Thyroid gland (tissue), 4 donors: ENCODE data around the gene SERTAD1. TPM values are rescaled to one million over a fixed set of nuclear protein-coding genes. Genes with fewer than 3 reads are reported as not detected.
A peak's percentile ranks its signal among the peaks of the same experiment; 100 is the strongest.
"Not testable (repeated sequence)": the region's sequence is repeated elsewhere in the genome, so short reads cannot be mapped to it uniquely, and the experiment has no call there.

Experiments used
- DNase-seq, 2 donors: peaks; one replicate each; pipeline ENCODE4 v3.0.0-alpha.2; 2019
- H3K27ac ChIP-seq, 3 donors: fragments of 200-600 bp; sonication (generic); 1 replicate in 2 of 3; 2 replicates in 1 of 3; pipeline ENCODE4 v1.5.1; 2016 to 2019; ENCODE audit warnings: mild to moderate bottlenecking in 1 of 3, moderate library complexity in 1 of 3
- H3K27me3 ChIP-seq: fragments of 200-600 bp; sonication (generic); one replicate; pipeline ENCODE4 v1.5.1; 2019
- H3K36me3 ChIP-seq, 2 donors: fragments of 200-600 bp; sonication (generic); one replicate each; pipeline ENCODE4 v1.5.1; 2016 to 2019
- H3K4me1 ChIP-seq, 2 donors: fragments of 200-600 bp; sonication (generic); one replicate each; pipeline ENCODE4 v1.5.1; 2017 to 2019
- H3K4me3 ChIP-seq, 3 donors: fragments of 200-600 bp; sonication (generic); replicated peaks in 1 of 3; 1 replicate in 2 of 3; 2 replicates in 1 of 3; pipeline ENCODE4 v1.5.1; 2016; ENCODE audit warnings: mild to moderate bottlenecking in 1 of 3
- H3K9me3 ChIP-seq: fragments of 200-600 bp; sonication (generic); one replicate; pipeline ENCODE4 v1.5.1; 2017
- POLR2A ChIP-seq, 2 donors: fragments of 450-650 bp; IDR thresholded peaks; one replicate each; pipeline ENCODE4 v1.6.1; 2017; ENCODE audit warnings: antibody characterized with exemption in 2 of 2, mild to moderate bottlenecking in 2 of 2, moderate library complexity in 1 of 2
- WGBS, 2 donors: methylation state at CpG; one replicate each; pipeline ENCODE4 v1.1.5; 2017; 5-methylcytosine and 5-hydroxymethylcytosine counted together
- intact Hi-C: fragments of 100-400 bp; cut with DNase I; formaldehyde crosslinking; loops from one replicate; pipeline ENCODE4 v1.15.1; 2023
- total RNA-seq, 4 donors: library from RNA; depleted of rRNA; stranded (reverse); fragments of >200 nt; gene quantifications; one replicate each; pipeline ENCODE4 v1.2.3, GENCODE V29; 2016
- TF ChIP-seq, protein P1 (sequence below), 6 experiments: fragments of 200-600 bp in 3 of 6; fragments of 450-650 bp in 3 of 6; sonication (generic) in 3 of 6; IDR thresholded peaks; one replicate each; pipeline ENCODE4 v1.5.1; 2016 to 2019; ENCODE audit warnings: antibody characterized with exemption in 6 of 6, mild to moderate bottlenecking in 2 of 6, inconsistent platforms in 1 of 6, moderate library complexity in 1 of 6

Gene SERTAD1
- total RNA-seq, 4 donors from 2014 or later = 12.6 to 19.9 (median 15.1) TPM

- Histone ChIP-seq H3K4me3 (peak overlapping the region in 1 of 3 donors; percentile 55), H3K36me3 (no peaks in the 10 kb centered on the region), H3K9me3 (no peaks in the 10 kb centered on the region), H3K27ac (peak overlapping the region; percentile 91 to 95 (median 94)), H3K4me1 (peaks cover 18 to 31% of the 10 kb centered on the region in 2 donors), H3K27me3 (no peaks in the 10 kb centered on the region)
- intact Hi-C loops = loop anchor here (10.0 kb wide), 2 partner anchors 60 to 130 kb away; no protein-coding TSS in a partner anchor
- WGBS, 2 donors = 21 to 25% methylated on average over 11 of the region's 11 CpGs
- DNase-seq = peak; percentile 91 to 94
- TF ChIP-seq, protein P1, sequence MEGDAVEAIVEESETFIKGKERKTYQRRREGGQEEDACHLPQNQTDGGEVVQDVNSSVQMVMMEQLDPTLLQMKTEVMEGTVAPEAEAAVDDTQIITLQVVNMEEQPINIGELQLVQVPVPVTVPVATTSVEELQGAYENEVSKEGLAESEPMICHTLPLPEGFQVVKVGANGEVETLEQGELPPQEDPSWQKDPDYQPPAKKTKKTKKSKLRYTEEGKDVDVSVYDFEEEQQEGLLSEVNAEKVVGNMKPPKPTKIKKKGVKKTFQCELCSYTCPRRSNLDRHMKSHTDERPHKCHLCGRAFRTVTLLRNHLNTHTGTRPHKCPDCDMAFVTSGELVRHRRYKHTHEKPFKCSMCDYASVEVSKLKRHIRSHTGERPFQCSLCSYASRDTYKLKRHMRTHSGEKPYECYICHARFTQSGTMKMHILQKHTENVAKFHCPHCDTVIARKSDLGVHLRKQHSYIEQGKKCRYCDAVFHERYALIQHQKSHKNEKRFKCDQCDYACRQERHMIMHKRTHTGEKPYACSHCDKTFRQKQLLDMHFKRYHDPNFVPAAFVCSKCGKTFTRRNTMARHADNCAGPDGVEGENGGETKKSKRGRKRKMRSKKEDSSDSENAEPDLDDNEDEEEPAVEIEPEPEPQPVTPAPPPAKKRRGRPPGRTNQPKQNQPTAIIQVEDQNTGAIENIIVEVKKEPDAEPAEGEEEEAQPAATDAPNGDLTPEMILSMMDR (IDR thresholded peaks at IDR 0.05) = peak; percentile 73 to 94 (median 87)
- peak in 1 of 2 donors; percentile 19 for TF ChIP-seq POLR2A (IDR thresholded peaks at IDR 0.05)
Measured at GRCh38 chr19:40464059-40465024, 38.5 kb upstream of the SERTAD1 start.

- not testable (repeated sequence) for H3K9me3 ChIP-seq, H3K27me3 ChIP-seq, H3K36me3 ChIP-seq, H3K4me3 ChIP-seq
- peak; percentile 16 to 36 for DNase-seq
- WGBS, 2 donors = 69 to 73% methylated on average over 12 of the region's 12 CpGs
- Histone ChIP-seq H3K27ac (peak overlapping the region in 2 of 3 donors; percentile 94 to 95), H3K4me1 (peaks cover 18 to 31% of the 10 kb centered on the region in 2 donors)
- intact Hi-C loops = loop anchor here (10.0 kb wide), 2 partner anchors 61 to 131 kb away; no protein-coding TSS in a partner anchor
Measured at GRCh38 chr19:40463587-40464037, 37.8 kb upstream of the SERTAD1 start.

- intact Hi-C loops = loop anchor here (10.0 kb wide), 2 partner anchors 63 to 133 kb away; no protein-coding TSS in a partner anchor
- no peak overlapping the region for H3K4me3 ChIP-seq
- no peak overlapping the region for H3K27ac ChIP-seq
- DNase-seq = no peak
- 81 to 82% methylated on average over 7 of the region's 7 CpGs for WGBS, 2 donors
- H3K27me3 ChIP-seq = no peaks in the 10 kb centered on the region
- peaks cover 0 to 5% of the 10 kb centered on the region in 2 donors for H3K36me3 ChIP-seq
- H3K4me1 ChIP-seq = peaks cover 15 to 24% of the 10 kb centered on the region in 2 donors
- no peaks in the 10 kb centered on the region for H3K9me3 ChIP-seq
- TF ChIP-seq, protein P1 (IDR thresholded peaks at IDR 0.05) = no peak
- TF ChIP-seq POLR2A (IDR thresholded peaks at IDR 0.05) = no peak
Measured at GRCh38 chr19:40461669-40462221, 36.0 kb upstream of the SERTAD1 start.

DNA sequence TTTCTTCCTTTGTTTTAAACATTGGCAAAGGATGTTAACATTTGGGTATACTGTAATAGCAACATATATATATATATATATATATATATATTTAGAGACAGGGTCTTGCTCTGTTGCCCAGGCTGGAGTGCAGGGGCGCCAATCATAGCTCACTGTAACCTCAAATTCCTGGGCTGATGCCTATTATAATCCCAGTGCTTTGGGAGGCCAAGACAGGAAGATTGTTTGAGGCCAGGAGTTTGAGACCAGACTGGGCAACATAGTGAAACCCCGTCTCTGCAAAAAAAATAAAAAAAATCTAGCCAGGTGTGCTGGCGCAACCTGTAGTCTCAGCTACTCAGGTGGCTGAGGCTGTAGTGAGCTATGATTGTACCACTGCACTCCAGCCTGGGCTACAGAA, 34.4 kb upstream of the SERTAD1 start:
- no peaks in the 10 kb centered on the region for H3K9me3 ChIP-seq
- H3K27ac ChIP-seq = no peak overlapping the region
- TF ChIP-seq, protein P1 (IDR thresholded peaks at IDR 0.05) = no peak
- TF ChIP-seq POLR2A (IDR thresholded peaks at IDR 0.05) = no peak
- no peak overlapping the region for H3K4me3 ChIP-seq
- no peak for DNase-seq
- peaks cover 8 to 16% of the 10 kb centered on the region in 2 donors for H3K4me1 ChIP-seq
- H3K36me3 ChIP-seq = peaks cover 0 to 5% of the 10 kb centered on the region in 2 donors
- intact Hi-C loops = loop anchor here (10.0 kb wide), 2 partner anchors 65 to 135 kb away; no protein-coding TSS in a partner anchor
- WGBS, 2 donors = 90 to 92% methylated on average over 3 of the region's 3 CpGs
- no peaks in the 10 kb centered on the region for H3K27me3 ChIP-seq

DNA sequence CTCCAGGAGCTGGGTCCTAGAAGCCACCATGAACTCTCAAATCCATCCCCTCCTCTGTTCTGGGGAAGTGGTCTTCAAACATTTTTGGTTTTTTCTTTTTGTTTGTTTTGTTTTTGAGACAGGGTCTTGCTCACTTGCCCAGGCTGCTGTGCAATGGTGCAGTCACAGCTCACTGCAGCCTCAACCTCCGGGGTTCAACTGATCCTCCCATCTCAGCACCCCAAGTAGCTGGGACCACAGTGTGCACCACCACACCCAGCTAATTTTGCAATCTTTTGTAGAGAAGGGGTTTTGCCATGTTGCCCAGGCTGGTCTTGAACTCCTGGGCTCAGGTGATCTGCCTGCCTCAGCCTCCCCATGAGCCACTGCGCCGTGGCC, 32.8 kb upstream of the SERTAD1 start:
- H3K4me1 ChIP-seq = peaks cover 0 to 2% of the 10 kb centered on the region in 2 donors
- WGBS, 2 donors = 96 to 97% methylated on average over 3 of the region's 3 CpGs
- H3K27me3 ChIP-seq = no peaks in the 10 kb centered on the region
- H3K27ac ChIP-seq = no peak overlapping the region
- TF ChIP-seq, protein P1 (IDR thresholded peaks at IDR 0.05) = no peak
- no peak for TF ChIP-seq POLR2A (IDR thresholded peaks at IDR 0.05)
- no peak for DNase-seq
- peaks cover 0 to 5% of the 10 kb centered on the region in 2 donors for H3K36me3 ChIP-seq
- H3K4me3 ChIP-seq = no peak overlapping the region
- intact Hi-C loops = no loop called here
- H3K9me3 ChIP-seq = no peaks in the 10 kb centered on the region
